A549 (cell line): Measurements from ENCODE around the gene ANGPT4.

Experiments used
- JUN ChIP-seq, 2 experiments: fragments of >200 bp; sonication (Bioruptor Twin); formaldehyde crosslinking; IDR thresholded peaks; 2 replicates in 1 of 2; 3 replicates in 1 of 2; pipeline ENCODE4 v1.6.1; 2016 to 2017
- RFX5 ChIP-seq: fragments of 450-650 bp; IDR thresholded peaks from 2 replicates; pipeline ENCODE4 v1.7.1; 2014; ENCODE audit warnings: antibody characterized with exemption, mild to moderate bottlenecking, moderate library complexity
- TF ChIP-seq, protein P1 (sequence below): fragments of 450-650 bp; IDR thresholded peaks from 2 replicates; pipeline ENCODE4 v1.6.1; 2014; ENCODE audit warnings: antibody characterized with exemption
- TF ChIP-seq, protein P2 (sequence below): fragments of >200 bp; sonication (Bioruptor Twin); formaldehyde crosslinking; IDR thresholded peaks from 3 replicates; pipeline ENCODE4 v1.5.1; 2016

DNA sequence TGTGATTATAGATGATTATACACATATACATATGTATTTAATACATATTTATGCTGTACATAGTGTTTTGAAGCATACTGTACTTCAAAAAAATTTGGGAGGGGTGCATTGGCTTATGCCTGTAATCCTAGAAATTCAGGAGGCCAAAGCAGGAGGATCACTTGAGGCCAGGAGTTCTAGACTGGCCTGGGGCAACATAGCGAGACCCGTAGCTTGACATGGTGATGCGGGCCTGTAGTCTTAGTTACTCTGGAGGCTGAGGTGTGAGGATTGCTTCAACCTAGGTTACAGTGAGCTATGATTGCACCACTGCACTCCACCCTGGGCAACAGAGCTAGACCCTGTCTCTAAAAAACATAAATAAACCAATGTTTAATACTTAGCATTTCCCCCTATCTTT, 84.2 kb downstream of the ANGPT4 start:
- TF ChIP-seq JUN (IDR thresholded peaks at IDR 0.05), result no peak
- TF ChIP-seq, protein P1, sequence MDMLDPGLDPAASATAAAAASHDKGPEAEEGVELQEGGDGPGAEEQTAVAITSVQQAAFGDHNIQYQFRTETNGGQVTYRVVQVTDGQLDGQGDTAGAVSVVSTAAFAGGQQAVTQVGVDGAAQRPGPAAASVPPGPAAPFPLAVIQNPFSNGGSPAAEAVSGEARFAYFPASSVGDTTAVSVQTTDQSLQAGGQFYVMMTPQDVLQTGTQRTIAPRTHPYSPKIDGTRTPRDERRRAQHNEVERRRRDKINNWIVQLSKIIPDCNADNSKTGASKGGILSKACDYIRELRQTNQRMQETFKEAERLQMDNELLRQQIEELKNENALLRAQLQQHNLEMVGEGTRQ, result no peak
- TF ChIP-seq RFX5, result no peak
- TF ChIP-seq, protein P2, sequence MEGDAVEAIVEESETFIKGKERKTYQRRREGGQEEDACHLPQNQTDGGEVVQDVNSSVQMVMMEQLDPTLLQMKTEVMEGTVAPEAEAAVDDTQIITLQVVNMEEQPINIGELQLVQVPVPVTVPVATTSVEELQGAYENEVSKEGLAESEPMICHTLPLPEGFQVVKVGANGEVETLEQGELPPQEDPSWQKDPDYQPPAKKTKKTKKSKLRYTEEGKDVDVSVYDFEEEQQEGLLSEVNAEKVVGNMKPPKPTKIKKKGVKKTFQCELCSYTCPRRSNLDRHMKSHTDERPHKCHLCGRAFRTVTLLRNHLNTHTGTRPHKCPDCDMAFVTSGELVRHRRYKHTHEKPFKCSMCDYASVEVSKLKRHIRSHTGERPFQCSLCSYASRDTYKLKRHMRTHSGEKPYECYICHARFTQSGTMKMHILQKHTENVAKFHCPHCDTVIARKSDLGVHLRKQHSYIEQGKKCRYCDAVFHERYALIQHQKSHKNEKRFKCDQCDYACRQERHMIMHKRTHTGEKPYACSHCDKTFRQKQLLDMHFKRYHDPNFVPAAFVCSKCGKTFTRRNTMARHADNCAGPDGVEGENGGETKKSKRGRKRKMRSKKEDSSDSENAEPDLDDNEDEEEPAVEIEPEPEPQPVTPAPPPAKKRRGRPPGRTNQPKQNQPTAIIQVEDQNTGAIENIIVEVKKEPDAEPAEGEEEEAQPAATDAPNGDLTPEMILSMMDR, result no peak
